Choroid plexus epithelial cell (primary cell): ENCODE results near the gene RGL2.
A peak's percentile ranks its signal among the peaks of the same experiment; 100 is the strongest.

ENCODE experiments used
- DNase-seq: peaks from one replicate; pipeline ENCODE4 v3.0.0-alpha.2; 2010; ENCODE audit warnings: low read depth
- H3K4me3 ChIP-seq: 2 replicates; pipeline ENCODE4 v1.5.1; 2011; ENCODE audit warnings: low read depth, mild to moderate bottlenecking, control low read depth, low read length, moderate library complexity
- CTCF ChIP-seq: conservative IDR thresholded peaks from 2 replicates; pipeline ENCODE4 v1.5.1; 2011; ENCODE audit warnings: low read depth, mild to moderate bottlenecking, control low read depth, inconsistent platforms, low read length, moderate library complexity

RGL2 gene

GRCh38 chr6:33321227-33321626 lies 22.5 kb upstream of the RGL2 start:
- no peak for TF ChIP-seq CTCF
- no peak overlapping the region for H3K4me3 ChIP-seq
- DNase-seq: no peak

GRCh38 chr6:33320315-33321181 lies 21.8 kb upstream of the RGL2 start:
- H3K4me3 ChIP-seq: peak overlapping the region; percentile 11
- no peak for TF ChIP-seq CTCF
- DNase-seq: peak; percentile 84

GRCh38 chr6:33319939-33320314 lies 21.2 kb upstream of the RGL2 start:
- peak overlapping the region; percentile 10 for H3K4me3 ChIP-seq
- no peak for DNase-seq
- TF ChIP-seq CTCF: no peak

- TF ChIP-seq CTCF: no peak
- no peak for DNase-seq
- H3K4me3 ChIP-seq: peak overlapping the region; percentile 51
Measured at GRCh38 chr6:33318426-33319073, 19.8 kb upstream of the RGL2 start.

GRCh38 chr6:33317669-33318425 lies 19.1 kb upstream of the RGL2 start, which contains the start of gene ZBTB22:
TSS of gene ZBTB22 (minus strand) at chr6:33317744. CDS start at chr6:33316916, 828 bp downstream.
- peak within 1 kb of the TSS; percentile 71 for H3K4me3 ChIP-seq
- TF ChIP-seq CTCF: no peak
- DNase-seq: peak; percentile 100

GRCh38 chr6:33317419-33317668 lies 18.6 kb upstream of the RGL2 start:
- H3K4me3 ChIP-seq: peak overlapping the region; percentile 71
- DNase-seq: no peak
- TF ChIP-seq CTCF: no peak
